NB4 (cell line): ENCODE measurements around the gene GPR17.

Experiments
- DNase-seq: peaks from one replicate; pipeline ENCODE4 v3.0.0; 2010; ENCODE audit warnings: low read depth
- H3K4me3 ChIP-seq: one replicate; pipeline ENCODE4 v1.5.1; 2011; ENCODE audit warnings: mild to moderate bottlenecking, low read depth, low read length, moderate library complexity
- CTCF ChIP-seq: IDR thresholded peaks from one replicate; pipeline ENCODE4 v1.5.1; 2012; ENCODE audit warnings: low read depth, low read length
- MAX ChIP-seq: IDR thresholded peaks from 2 replicates; pipeline ENCODE4 v1.6.1; 2011; ENCODE audit warnings: low read depth, low read length
- MYC ChIP-seq: IDR thresholded peaks from 2 replicates; pipeline ENCODE4 v1.6.1; 2011; ENCODE audit warnings: low read depth, low read length
- POLR2A ChIP-seq: IDR thresholded peaks from 2 replicates; pipeline ENCODE4 v1.6.1; 2011; ENCODE audit warnings: mild to moderate bottlenecking; ENCODE audit not compliant: insufficient read length; ENCODE audit errors: extremely low read depth

Gene GPR17

GRCh38 chr2:127634626-127635379 is 11.2 kb upstream of the GPR17 start:
- no peak for DNase-seq
- no peak overlapping the region for H3K4me3 ChIP-seq
- no peak for TF ChIP-seq MYC
- TF ChIP-seq POLR2A: no peak
- no peak for TF ChIP-seq MAX
- no peak for TF ChIP-seq CTCF

GRCh38 chr2:127635380-127636237 is 10.3 kb upstream of the GPR17 start:
- no peak overlapping the region for H3K4me3 ChIP-seq
- TF ChIP-seq POLR2A: no peak
- no peak for TF ChIP-seq CTCF
- TF ChIP-seq MAX: no peak
- no peak for DNase-seq

GRCh38 chr2:127636248-127637235 is 9.4 kb upstream of the GPR17 start:
- DNase-seq: no peak
- no peak overlapping the region for H3K4me3 ChIP-seq

GRCh38 chr2:127637236-127637630 is 8.7 kb upstream of the GPR17 start:
- no peak for DNase-seq
- no peak for TF ChIP-seq MYC
- no peak overlapping the region for H3K4me3 ChIP-seq

More at GRCh38 chr2:127636248-127637235, 9.4 kb upstream of the GPR17 start:
- TF ChIP-seq POLR2A: no peak
- no peak for TF ChIP-seq CTCF
- no peak for TF ChIP-seq MAX
- TF ChIP-seq MYC: no peak

GRCh38 chr2:127637725-127638252 is 8.2 kb upstream of the GPR17 start:
- TF ChIP-seq POLR2A (no peak), CTCF (no peak), MYC (no peak), MAX (no peak)
- DNase-seq: peak; percentile 80

More at GRCh38 chr2:127637725-127638252, 8.2 kb upstream of the GPR17 start:
- no peak overlapping the region for H3K4me3 ChIP-seq
